GM19351 (cell line): ENCODE measurements around the gene CRPPA.

Experiments
- ATAC-seq: cut with Tn5 transposase; IDR thresholded peaks from one replicate; pipeline ENCODE4 v1.9.1; 2021; ENCODE audit warnings: mild to moderate bottlenecking, moderate library complexity; ENCODE audit not compliant: unreplicated experiment

CRPPA gene

DNA sequence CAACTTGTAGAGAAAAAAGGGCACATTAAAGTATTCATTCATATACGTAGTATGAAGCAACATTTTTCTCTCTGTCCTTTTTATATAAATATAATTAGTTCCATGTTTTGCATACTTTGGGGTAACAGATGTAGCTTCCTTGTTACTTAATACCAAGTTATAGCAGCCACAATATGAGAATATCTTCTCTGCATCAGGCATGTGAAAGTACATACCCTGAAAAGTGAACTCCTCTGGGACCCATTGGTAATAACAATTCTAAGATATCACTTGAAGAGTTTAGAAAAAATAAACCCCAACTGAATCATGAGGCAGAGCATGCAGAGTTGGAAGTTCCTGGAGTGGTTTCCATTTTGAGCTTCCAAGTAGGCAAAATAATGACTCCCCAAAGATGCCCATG, 2.4 kb upstream of the CRPPA start:
- ATAC-seq, result no peak

DNA sequence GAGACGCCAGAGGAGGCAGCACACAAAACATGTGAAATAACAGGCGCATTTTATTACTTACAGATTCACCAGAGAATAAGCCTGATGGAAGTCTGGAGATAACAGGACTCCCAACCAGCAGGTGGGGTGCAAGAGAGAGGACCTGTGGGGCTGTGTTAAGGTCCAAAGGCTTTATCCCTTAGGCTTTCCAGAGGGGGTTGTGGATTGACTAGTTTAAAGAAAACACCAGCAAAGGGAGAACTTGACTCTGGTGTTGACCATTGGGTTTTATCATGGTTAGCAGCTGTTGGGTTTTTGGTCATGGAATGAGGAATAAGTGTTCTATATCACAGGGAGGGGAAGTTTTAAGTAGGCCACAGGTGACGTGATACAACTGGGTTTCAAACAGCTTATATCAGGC, 1.6 kb upstream of the CRPPA start:
- no peak for ATAC-seq

DNA sequence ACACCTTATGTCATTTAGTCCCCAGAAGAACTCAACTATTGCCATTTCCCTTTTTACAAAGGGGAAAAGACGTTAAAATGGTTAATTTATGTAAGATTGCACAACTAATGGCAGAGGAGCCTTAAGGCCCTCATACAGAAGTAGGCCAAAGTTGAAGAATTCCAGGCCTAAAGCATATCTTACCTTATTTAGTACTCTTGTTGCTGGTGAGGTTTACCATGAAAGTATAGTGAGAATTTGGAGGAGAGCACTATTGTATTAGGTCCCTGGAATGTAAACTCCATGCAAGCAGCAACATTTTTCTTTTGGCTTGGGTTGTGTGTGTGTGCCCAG, 731 bp upstream of the CRPPA start:
- no peak for ATAC-seq

DNA sequence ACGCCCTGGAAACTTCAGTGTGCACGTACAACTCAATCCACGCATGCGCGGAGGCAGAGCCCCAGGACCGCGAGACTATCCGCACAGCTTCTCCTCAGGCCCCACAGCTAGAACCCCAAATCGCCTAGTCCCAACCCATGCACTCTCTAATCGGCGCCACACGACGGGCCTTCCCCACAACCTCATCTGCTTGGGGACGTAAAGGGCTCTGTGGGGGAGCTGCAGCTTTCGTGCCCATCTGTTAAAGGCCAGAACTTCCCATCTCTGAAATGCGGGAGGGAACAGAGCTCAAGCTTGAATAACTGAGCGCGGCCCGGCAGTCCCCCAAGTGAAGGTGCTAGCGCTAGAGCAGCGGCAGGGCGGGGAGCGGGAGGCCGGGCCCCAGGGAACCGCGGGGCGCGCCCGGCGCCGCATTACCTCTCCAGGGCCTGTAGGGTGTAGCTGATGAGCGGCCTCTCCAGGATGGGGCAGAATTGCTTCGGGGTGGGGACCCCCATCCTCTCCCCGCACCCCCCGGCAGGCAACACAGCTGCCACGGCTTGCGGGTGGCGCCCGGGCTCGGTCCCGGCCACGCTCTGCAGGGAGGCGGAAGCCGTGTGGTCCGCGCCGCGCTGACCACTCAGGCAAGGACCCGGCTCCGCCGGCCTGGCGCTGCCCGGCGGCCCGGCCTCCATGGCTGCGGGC, 547 bp downstream of the CRPPA start:
- ATAC-seq, result peak; percentile 83

DNA sequence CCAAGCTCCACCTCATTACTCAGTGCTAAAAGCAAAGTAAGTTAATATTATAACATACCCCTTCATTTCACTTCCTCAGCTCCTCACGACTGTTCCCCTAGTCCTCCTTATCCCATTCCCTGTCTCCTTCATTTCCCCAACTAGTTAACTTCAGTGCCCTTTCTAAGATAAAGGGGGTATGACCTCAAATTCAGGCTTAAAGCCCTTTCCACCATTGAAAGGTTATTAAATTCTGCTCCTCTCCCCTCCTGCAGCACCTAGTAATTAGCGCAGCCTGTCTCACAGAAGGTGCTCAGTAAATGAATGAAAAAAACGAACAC, 1.0 kb downstream of the CRPPA start:
- ATAC-seq, result no peak

DNA sequence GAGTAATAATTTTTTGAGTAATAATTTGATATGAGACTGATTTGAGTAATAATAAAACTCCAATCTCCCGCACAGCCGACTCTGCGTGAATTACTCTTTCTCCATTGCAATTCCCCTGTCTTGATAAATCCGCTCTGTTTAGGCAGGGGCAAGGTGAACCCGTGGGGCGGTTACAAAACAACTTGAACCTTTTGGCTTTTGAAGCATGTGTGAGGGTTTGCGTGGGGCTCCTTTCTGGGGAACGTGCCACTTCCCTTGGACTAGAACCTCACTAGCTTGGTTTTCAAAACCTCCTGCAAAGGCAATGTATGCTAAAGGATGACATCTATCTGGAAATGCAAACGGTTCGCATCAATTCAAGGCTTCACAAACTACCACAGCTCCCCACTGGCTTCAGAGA, 1.5 kb downstream of the CRPPA start:
- no peak for ATAC-seq

DNA sequence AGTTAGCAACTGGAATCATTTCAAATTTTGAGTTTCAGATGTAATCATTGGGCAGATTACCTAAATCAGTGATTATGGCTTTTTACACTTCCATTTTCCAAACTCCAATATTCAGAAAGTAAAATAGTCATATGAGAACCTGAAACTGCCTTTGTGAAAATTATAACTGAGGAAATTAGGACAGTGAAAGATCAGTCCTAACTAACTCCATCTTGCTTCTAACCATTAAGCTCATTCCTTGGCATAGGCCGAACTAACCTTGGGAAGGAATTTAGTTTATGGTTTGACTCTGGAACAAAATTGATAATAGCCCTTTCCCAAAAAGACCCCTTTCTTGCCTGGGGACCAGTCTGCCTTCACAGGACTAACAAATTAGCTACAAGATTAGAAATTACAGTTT, 2.2 kb downstream of the CRPPA start:
- ATAC-seq, result no peak

DNA sequence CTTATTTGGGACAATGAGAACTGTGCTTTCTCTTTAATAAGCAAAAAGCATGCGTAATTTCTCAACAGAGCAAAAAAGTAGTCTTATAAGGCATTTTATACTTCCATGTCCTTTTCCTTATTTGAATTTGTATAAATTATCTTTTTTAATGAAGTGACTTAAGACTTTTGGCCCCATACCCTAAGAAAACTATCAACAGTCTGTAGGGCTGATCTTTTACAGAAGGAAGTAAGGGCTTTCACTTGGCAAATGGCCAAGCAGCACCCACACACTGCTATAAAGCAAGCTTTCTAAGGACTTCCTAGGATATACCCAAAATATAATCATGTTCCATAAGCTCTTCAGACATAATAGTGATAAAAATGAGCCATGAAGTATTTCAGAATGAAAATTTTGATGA, 3.4 kb downstream of the CRPPA start:
- ATAC-seq, result no peak

DNA sequence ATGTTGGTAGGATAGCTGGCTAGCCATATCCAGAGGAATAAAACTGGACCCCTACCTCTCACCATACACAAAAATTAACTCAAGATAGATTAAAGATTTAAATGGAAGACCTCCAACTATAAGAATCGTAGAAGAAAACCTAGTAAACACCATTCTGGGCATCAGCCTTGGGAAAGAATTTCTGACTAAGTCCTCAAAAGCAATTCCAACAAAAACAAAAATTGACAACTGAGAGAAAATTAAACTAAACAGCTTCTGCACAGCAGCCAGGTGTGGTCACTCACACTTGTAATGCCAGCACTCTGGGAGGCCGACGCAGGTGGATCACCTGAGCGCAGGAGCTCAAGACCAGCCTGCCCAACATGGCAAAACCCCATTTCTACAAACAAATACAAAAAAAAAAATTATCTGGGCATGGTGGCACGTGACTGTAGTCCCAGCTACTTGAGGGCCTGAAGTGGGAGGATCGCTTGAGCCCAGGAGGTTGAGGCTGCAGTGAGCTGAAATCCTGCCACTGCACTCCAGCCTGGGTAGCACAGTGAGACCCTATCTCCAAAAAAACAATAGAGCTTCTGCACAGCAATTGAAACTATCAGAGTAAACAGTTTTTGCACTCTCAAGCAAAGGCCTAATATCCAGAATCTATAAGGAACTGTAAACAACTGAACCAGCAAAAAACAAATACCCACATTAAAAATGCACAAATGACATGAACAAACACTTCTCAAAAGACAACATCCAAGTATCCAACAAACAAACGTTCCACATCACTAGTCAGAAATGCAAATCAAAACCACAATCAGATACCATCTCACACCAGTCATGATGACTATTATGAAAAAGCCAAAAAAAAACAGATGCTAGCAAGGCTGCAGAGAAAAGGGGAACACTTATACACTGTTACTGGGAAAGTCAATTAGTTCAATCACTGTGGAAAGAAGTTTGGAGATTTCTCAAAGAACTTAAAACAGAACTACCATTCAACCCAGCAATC, 4.8 kb downstream of the CRPPA start:
- ATAC-seq, result no peak

DNA sequence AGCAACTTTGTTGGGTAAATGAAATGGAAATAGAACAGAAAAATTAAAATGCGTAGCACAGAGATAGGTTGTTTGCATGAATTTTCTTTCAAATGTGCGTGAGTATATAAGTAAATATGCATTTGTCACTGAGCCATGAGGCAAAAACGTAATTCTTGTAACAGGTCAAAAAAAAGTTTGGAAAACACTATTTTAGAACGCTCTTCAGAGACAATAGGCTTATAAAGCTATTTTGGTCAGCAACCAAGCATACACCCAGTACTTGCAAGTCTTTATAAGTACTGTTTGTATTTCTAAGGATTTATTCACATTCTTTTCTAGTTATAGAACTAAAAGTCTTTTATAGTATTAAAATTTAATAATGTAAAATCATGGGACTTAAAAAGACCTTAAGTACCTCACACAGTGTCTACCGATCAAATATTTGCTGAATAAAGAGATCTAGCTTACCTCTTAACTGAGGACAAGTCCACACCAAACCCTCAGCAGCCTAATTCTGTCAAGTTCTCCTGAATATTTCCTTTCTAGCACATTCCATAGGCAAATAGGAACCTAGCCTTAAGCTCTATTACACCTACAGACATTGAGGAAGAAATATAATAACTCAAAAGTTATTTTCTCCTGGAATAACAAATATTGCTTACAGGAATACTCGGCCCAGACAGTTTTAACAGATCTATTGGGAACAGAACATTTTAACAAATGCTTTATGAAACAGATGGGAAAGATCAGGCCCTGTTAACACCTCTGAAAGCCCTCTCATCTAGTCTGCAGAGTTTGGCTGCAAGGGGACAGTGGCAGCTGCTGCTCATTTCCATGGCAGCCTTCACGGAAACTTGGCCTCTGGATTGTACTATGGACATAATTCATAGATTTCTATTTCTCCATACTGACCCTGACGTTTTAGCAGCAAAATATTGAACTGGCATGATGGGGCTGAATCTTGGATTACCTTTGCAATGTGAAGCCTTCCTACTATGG, 8.8 kb downstream of the CRPPA start:
- ATAC-seq, result no peak

DNA sequence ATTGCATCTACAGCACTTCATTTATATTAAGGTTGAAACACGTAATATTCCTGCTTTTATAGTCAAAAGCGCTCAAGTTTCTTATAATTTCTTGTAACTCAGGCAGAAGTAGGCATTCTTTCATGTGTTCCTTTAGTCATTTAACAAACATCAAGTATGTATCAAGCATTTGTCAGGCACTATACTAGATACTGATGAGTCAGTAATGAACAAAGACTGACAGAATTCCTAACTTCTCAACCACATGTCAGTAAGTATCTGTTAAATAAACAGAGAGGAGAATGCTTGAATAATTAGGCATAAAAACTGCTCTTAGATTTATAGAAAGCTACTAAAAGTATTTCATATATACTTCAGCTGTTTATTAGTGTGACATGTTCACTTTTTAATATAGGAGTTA, 9.9 kb downstream of the CRPPA start:
- ATAC-seq, result no peak

DNA sequence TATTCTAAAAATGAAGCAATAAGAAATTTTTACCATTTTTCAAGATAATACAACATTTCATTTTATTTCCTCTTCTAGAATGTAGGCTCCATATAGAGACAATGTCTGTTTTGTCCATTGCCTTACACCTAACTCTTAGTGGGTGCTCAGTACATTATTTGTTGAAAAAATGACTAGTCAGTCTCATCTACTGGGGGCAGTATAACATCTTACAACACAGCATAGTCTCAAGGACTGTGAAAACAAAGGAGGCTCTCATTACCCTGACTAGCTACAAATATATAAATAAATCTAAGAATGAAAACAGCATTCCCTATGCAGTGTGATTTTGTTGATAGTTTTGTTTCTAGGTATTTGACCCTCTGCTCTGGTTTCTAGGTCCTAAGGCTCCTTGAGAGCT, 11.6 kb downstream of the CRPPA start:
- no peak for ATAC-seq

DNA sequence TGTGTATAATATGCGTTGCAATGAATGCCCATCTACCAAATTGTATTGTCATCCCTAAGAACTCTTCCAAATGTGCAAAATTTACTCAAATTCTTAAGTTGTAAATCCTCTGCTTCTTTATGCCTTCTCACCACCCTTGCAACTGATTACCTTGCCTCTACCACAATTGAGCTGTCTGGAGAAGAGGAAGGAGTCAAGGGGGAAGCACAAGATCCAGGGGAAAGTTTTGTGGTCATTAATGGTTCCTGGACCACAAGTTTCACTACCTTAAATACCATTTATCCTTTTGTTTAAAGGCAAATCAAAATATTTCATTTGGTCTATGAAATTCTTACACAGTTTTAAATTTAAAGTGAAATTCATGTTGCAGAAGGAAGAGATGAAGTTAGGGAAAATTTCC, 16.7 kb downstream of the CRPPA start:
- no peak for ATAC-seq

DNA sequence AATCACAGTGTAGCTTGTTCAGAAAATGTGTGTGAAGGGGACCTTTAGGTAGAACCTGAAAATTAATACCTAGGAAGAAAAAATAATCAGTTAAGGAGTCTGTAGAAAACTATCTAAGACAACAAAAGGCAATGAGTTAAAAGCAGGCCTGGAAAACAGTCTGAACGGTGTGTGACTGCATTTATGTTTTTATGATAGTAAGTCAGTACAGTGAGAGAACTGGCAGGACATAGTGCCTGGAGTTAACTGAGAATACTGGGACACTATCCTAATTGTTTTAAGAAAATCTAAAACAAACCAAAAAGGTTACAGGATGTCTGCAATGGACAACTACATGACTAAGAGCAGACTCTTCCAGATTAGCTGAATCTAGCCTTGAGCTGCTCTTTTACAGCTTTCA, 17.9 kb downstream of the CRPPA start:
- ATAC-seq, result no peak

DNA sequence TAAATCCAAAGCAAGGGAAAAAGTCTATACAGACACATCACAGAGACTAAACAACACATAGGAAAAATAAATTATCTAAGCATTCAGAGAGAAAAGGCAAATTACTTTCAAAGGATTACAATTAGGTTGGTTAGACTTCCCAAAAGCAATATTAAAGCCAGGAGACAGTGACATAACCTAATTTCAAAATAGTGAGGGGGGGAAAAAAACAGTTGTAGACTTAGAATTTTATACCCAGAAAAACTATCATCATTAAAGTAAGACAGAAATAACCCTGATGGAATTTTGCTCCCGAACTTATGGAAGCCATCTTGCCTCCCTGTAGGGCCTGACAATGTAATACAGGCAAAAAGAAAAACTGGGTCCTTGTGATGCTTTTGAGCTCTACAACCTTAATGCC, 18.4 kb downstream of the CRPPA start:
- no peak for ATAC-seq

DNA sequence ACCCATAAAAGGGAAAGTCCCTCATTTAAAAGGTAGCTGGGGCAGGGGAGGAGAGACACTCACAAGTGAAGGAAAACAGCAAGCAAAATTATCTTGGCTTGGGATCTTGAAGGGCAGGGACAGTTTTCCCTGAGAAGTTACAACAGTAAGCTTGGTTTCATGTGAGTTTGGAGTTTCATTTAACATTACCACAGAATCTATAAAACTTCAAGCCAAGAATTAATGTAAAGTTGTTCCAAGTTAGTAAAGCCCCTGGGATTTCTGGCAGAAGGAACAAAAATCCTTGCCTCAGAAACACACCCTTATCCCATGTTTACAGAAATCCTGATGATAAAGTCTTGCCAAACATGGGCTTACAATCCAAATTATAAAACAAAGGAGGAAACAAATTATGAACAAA, 19.2 kb downstream of the CRPPA start:
- ATAC-seq, result no peak

DNA sequence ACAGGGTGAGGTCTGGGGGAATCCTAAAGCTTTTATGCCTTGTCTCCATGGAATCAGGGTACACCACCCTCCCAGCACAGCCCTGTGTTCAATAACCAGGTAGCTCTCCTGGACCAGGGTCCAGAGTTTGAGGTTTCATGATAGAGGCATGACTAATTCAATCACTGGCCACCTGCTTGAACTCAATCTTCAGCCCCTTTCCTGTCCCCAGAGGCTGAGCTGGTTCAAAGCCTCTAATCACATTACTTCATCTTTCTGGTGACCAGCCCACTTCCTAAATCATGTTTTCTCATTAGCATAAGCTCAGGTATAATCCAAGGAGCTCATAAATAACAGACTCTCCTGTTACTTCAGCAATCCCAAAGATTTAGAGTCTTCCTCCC, 20.5 kb downstream of the CRPPA start:
- ATAC-seq, result no peak

DNA sequence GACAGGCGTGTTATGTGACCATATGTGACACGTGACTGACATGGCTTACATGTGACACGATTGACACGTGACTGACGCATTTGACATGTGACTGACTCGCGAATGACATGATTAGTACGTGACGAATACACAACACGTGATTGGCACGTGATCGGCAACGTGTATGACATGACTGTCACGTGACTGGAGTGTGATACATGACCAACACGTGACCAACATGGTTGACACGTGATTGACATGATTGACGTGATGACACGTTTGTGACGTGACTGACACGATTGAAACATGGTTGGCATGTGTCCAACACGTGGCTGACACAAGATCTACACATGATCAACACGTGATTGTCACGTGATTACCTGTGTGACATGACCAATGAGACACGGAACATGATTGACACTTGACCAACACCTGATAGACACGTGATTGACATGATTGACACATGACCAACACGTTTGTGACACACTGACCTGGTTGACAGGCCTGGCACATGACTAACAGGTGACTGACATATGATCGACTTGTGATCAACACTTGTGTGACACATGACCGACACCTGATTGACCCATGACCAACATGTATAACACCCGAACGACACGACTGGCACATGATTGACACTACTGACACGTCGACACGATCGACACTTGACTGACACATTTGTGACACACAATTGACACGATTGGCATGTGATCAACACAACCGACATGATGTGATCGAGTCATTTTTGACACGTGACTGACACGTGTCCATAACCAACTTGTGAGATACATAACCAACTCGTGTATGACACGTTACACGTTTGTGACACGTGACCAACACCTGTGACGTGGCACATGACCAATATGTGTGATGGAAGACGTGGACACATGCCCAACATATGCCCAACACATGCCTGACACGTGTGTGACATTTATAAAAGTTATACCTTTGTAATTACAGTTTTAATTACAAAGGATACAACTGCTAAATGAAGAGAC, 21.1 kb downstream of the CRPPA start:
- ATAC-seq, result no peak

DNA sequence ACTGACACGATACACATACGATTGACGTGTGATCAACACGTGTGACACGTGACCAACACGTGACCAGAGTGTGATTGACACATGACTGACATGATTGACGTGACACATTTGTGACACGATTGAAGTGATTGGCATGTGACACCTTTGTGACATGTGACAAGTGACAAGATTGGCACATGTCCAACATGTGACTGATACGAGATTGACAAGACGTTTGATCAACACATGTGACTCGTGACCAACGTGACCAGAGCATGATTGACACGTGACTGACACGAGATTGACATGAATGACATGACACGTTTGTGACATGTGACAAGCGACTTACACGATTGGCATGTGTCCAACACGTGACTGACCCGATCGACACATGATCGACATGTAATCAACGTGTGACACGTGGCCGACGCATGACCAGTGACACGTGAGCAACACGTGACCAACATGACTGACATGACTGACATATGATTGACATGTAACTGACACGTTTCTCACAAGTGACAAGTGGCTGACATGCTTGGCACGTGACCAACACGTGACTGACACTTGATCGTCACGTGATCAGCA, 22.0 kb downstream of the CRPPA start:
- ATAC-seq, result no peak
